SIG-M5 (cell line): ENCODE results near the gene BECN2.

Experiments
- DNase-seq: peaks from one replicate; lab custom pipeline; 2025; lab: John Stamatoyannopoulos, UW

Gene BECN2, protein sequence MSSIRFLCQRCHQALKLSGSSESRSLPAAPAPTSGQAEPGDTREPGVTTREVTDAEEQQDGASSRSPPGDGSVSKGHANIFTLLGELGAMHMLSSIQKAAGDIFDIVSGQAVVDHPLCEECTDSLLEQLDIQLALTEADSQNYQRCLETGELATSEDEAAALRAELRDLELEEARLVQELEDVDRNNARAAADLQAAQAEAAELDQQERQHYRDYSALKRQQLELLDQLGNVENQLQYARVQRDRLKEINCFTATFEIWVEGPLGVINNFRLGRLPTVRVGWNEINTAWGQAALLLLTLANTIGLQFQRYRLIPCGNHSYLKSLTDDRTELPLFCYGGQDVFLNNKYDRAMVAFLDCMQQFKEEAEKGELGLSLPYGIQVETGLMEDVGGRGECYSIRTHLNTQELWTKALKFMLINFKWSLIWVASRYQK

DNA sequence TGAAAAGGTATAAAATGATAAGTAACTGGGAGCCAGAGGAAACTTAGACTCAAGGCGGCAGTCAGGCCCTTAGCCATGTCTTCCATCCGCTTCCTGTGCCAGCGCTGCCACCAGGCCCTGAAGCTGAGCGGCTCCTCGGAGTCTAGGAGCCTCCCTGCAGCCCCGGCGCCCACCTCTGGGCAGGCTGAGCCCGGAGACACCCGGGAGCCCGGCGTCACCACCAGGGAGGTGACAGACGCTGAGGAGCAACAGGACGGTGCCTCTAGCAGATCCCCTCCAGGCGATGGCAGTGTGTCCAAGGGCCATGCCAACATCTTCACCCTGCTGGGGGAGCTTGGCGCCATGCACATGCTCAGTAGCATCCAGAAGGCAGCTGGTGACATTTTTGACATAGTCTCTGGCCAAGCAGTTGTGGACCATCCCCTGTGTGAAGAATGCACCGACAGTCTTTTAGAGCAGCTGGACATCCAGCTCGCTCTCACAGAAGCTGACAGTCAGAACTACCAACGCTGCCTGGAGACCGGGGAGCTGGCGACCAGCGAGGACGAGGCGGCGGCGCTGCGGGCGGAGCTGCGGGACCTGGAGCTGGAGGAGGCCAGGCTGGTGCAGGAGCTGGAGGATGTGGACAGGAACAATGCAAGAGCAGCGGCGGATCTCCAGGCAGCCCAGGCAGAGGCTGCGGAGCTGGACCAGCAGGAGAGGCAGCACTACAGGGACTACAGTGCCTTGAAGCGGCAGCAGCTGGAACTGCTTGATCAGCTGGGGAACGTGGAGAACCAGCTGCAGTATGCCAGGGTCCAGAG lies at the start of gene BECN2:
Gene BECN2, plus strand, starts transcription at position 76 of the 803 bp plus-strand sequence. Its CDS starts 0 bp downstream, at position 76.
- DNase-seq = no peak

DNA sequence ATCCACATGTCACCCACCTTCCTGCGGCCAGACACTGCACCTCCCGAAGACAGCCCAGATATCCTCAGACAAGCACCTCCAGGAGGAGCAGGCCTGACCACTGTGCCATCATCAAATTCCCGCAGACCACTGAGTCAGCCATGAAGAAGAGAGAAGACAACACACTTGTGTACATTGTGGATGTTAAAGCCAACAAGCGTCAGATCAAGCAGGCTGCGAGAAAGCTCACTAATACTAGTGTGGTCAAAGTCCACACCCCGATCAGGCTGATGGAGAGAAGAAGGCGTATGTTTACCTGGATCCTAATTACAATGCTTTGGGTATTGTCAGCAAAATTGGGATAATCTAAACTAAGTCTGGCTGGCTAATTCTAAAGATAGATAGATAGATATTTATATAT lies 41.4 kb upstream of the BECN2 start:
- DNase-seq = no peak

- DNase-seq = no peak
These were observed 40.1 kb upstream of the BECN2 start for GRCh38 chr1:241917487-241917886.

GRCh38 chr1:241918879-241919278 lies 38.7 kb upstream of the BECN2 start:
- peak; percentile 18 for DNase-seq

DNA sequence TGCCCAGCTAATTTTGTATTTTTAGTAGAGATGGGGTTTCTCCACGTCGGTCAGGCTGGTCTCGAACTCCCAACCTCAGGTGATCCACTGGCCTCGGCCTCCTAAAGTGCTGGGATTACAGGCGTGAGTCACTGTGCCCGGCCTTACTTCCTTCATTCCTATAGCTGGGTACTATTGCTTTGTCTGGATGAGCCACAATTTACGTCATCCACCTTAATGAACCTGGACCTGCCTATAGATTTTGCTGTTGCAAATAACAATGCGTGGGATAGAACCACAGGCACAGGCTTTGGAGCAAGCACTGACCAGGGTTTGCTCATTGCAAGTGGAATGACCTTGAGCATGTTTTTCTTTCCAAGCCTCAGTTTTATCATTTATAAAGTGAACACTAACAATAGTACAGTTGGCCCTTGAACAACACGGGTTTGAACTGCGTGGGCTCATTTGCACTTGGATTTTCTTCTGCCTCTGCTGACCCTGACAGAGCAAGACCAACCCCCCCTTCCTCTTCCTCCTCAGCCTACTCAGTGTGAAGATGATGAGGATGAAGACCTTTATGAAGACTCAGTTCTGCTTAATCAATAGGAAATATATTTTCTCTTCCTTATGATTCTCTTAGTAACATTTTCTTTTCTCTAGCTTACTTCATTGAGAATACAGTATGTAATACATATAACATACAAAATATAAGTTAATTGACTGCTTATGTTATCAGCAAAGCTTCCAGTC lies 33.3 kb upstream of the BECN2 start:
- DNase-seq = no peak

GRCh38 chr1:241926141-241926540 lies 31.4 kb upstream of the BECN2 start:
- no peak for DNase-seq

GRCh38 chr1:241927321-241927720 lies 30.2 kb upstream of the BECN2 start:
- DNase-seq = no peak

- DNase-seq = no peak
These were observed 24.7 kb upstream of the BECN2 start for GRCh38 chr1:241932845-241933244.

- DNase-seq = no peak
These were observed 23.2 kb upstream of the BECN2 start for GRCh38 chr1:241934201-241934848.

GRCh38 chr1:241934866-241935265 lies 22.7 kb upstream of the BECN2 start:
- DNase-seq = no peak

DNA sequence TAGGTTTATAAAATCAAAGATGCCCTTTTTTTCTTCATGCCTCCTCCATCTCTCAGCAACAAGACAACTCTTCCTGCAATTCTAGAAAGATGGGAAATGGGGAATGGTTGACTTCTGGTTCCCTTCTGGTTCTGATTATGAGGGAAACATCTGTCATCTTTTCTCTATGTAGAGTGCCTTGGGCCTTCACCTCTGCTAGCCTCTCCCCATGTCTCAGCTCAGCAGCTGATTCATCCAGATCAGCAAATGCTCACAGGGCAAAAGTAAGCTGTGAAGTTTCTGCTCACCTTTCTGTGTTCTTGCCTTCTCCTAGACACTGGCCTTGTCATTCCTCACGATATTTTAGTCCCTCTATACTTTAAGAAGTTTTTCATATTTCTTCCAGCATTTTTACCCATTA lies 17.8 kb upstream of the BECN2 start:
- DNase-seq = no peak

DNA sequence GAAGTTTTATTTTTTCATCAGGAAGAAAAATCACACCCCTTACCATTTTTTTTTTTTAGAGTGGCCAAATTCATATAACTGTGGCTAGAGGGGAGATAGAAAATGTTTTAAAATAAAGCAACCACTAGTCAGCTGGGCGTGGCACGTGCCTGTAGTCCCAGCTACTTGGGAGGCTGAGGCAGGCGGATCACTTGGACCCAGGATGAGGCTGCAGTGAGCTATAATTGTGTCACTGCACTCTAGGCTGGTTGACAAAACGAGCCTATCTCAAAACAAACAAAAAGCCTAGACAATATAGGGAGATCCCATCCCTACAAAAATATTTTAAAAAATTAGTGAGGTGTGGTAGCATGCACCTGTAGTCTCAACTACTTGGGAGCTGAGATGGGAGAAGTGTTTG lies 14.8 kb upstream of the BECN2 start:
- DNase-seq = no peak

- DNase-seq = no peak
These were observed 13.3 kb upstream of the BECN2 start for GRCh38 chr1:241944300-241944699.

DNA sequence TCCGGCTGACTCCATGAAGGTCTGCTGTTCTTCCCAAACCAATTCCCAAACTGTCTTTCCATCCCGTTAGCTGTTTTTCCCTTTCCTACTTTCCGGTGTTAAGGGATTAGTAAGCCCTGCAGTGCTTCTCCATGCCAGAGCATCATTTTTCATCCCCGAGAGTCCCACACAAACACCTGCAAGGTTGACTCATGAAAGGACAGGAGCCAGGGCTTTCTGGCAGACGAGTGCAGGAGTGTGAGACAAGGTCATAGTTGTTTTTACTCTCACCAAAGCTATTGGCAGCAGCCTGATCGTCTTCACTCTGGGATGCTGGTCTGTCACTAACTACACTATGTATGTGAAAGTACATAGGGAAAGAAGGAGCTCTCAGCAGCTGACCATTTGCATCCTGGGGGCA lies 10.2 kb upstream of the BECN2 start:
- DNase-seq = no peak

GRCh38 chr1:241950390-241950789 lies 7.2 kb upstream of the BECN2 start:
- no peak for DNase-seq

GRCh38 chr1:241962153-241962552 lies 4.6 kb downstream of the BECN2 start:
- DNase-seq = no peak

GRCh38 chr1:241963722-241964121 lies 6.2 kb downstream of the BECN2 start:
- DNase-seq = no peak

DNA sequence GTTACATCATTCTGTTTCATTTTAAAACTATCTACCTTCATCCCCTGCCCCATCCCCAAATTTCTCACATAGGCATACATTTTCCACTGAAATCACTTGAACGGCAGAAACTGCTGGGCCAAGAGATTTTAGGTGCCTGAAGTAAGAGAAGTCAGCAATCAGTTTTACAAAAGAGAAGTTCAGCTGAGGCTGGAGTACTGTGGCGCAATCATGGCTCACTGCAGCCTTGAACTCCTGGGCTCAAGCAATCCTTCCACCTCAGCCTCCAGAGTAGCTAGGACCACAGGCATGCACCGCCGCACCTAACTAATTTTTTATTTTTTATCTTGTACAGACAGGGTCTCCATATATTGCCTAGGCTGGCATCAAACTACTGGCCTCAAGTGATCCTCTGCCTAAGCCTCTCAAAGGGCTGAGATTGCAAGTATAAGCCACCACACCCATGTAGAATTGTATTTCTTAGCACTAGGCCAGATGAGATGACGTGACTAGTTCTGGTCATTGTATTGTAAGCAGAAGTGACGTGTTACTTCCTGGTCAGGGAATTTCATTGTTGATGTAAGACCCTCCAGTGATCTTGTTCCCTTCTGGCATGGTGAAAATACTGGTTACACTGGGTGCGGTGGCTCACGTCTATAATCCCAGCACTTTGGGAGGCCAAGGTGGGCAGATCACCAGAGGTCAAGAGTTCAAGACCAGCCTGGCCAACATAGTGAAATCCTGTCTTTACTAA lies 7.1 kb downstream of the BECN2 start:
- no peak for DNase-seq

DNA sequence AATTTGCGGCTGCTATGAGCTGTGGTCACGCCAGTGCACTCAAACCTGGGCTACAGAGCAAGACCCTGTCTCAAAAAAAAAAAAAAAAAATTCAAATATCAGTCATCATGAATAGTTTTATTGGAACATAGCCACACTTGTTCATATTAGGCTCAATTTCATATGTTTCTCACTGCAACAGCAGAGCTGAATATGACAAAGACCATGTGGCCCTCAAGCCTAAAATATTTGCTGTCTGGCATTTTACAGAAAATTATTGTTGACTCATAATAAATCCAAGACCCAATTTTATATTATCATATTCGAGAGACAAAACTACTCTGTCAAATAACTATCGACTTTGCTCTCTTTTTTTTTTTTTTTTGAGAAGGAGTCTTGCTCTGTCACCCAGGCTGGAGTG lies 11.0 kb downstream of the BECN2 start:
- DNase-seq = no peak

DNA sequence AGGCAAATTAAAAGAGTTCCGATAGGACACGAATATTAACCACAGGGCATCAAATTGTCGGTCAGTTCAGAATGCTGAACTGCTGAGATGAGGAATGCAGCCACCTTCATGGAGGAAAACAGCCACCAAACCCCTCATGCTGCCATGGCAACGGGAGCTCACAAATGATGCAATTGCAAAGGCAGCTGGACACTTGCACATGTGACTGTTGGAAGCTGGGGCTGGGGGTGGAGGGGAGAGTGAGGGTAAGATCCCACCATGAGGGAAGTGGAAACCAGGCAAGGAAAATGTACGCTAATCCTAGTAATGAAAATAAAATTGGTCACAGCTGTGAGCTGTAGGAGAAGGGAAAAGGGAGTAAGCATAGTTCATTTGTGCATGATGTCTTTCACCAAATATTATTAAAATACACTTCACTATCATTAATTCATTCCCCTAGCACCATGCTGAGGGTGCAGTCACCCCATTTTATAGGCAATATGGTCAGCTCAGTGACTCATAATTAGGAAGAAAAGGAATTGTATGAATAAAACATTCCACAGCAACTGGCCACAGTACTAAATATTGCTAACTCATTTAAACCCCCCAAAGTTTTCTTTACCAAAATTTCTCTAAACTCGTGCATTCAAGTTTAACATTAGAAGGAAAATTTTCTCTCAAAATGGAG lies 15.3 kb downstream of the BECN2 start:
- DNase-seq = no peak

GRCh38 chr1:241976229-241976628 lies 18.7 kb downstream of the BECN2 start:
- no peak for DNase-seq
